Astrocyte (in vitro differentiated cells and primary cell): ENCODE measurements around the gene HLF. TPM values are rescaled to one million over a fixed set of nuclear protein-coding genes. Genes with fewer than 3 reads are reported as not detected.

Experiments
- DNase-seq: peaks from one replicate; pipeline ENCODE4 v3.0.0-alpha.2; 2010; ENCODE audit warnings: low read depth
- FAIRE-seq: peaks from 2 replicates; lab custom pipeline; 2011; peaks lifted over from hg19 to GRCh38; lab: Jason Lieb, UNC
- H2AFZ ChIP-seq: 2 replicates; pipeline ENCODE4 v1.6.0; 2012; ENCODE audit warnings: low read depth, low read length, inconsistent platforms
- H3K27ac ChIP-seq: 2 replicates; pipeline ENCODE4 v1.5.1; 2011; ENCODE audit warnings: low read depth, low read length, inconsistent platforms
- H3K27me3 ChIP-seq: 2 replicates; pipeline ENCODE4 v1.6.0; 2011; ENCODE audit warnings: low read length, inconsistent platforms; ENCODE audit not compliant: insufficient read depth
- H3K36me3 ChIP-seq: 2 replicates; pipeline ENCODE4 v1.5.1; 2011; ENCODE audit warnings: low read length, inconsistent platforms; ENCODE audit not compliant: insufficient read depth
- H3K4me1 ChIP-seq: 2 replicates; pipeline ENCODE4 v1.5.1; 2011; ENCODE audit warnings: low read length, inconsistent platforms; ENCODE audit not compliant: insufficient read depth
- H3K4me2 ChIP-seq: 2 replicates; pipeline ENCODE4 v1.6.0; 2012; ENCODE audit warnings: low read length, inconsistent platforms
- H3K4me3 ChIP-seq: 2 replicates; pipeline ENCODE4 v1.5.1; 2011; ENCODE audit warnings: low read depth, mild to moderate bottlenecking, low read length, inconsistent platforms; ENCODE audit not compliant: insufficient read depth
- H3K79me2 ChIP-seq: 2 replicates; pipeline ENCODE4 v1.6.0; 2012; ENCODE audit warnings: mild to moderate bottlenecking, low read length, inconsistent platforms; ENCODE audit not compliant: insufficient read depth
- H3K9ac ChIP-seq: 2 replicates; pipeline ENCODE4 v1.6.0; 2012; ENCODE audit warnings: mild to moderate bottlenecking, low read length, inconsistent platforms
- H3K9me3 ChIP-seq: 2 replicates; pipeline ENCODE4 v1.5.1; 2012; ENCODE audit warnings: low read depth, mild to moderate bottlenecking, low read length, inconsistent platforms; ENCODE audit not compliant: insufficient read depth
- H4K20me1 ChIP-seq: 2 replicates; pipeline ENCODE4 v1.6.0; 2012; ENCODE audit warnings: low read length, inconsistent platforms; ENCODE audit not compliant: insufficient read depth
- H3K27ac Mint-ChIP-seq: one replicate; pipeline ENCODE4 v1.8.0; 2021; ENCODE audit warnings: mild to moderate bottlenecking, mixed read lengths; ENCODE audit not compliant: unreplicated experiment
- H3K27me3 Mint-ChIP-seq: one replicate; pipeline ENCODE4 v1.8.0; 2021; ENCODE audit warnings: low read depth, mixed read lengths; ENCODE audit not compliant: unreplicated experiment
- H3K36me3 Mint-ChIP-seq: one replicate; pipeline ENCODE4 v1.8.0; 2021; ENCODE audit warnings: low read depth, mixed read lengths; ENCODE audit not compliant: unreplicated experiment
- H3K4me1 Mint-ChIP-seq: one replicate; pipeline ENCODE4 v1.8.0; 2021; ENCODE audit warnings: low read depth, mixed read lengths; ENCODE audit not compliant: unreplicated experiment
- H3K4me3 Mint-ChIP-seq: one replicate; pipeline ENCODE4 v1.8.0; 2021; ENCODE audit warnings: mild to moderate bottlenecking, moderate library complexity, mixed read lengths; ENCODE audit not compliant: unreplicated experiment
- H3K9me3 Mint-ChIP-seq: one replicate; pipeline ENCODE4 v1.8.0; 2021; ENCODE audit warnings: mild to moderate bottlenecking, mixed read lengths; ENCODE audit not compliant: unreplicated experiment
- EZH2 ChIP-seq: IDR thresholded peaks from 2 replicates; pipeline ENCODE4 v1.6.1; 2012; ENCODE audit warnings: mild to moderate bottlenecking, low read length, inconsistent platforms; ENCODE audit not compliant: insufficient read depth
- total RNA-seq: library from RNA; stranded (reverse); gene quantifications from 2 replicates; pipeline ENCODE4 v1.2.1, GENCODE V29; 2021
- TF ChIP-seq, protein P1 (sequence below): IDR thresholded peaks from 2 replicates; pipeline ENCODE4 v1.5.1; 2011; ENCODE audit warnings: low read depth, mild to moderate bottlenecking, inconsistent platforms, low read length, moderate library complexity; ENCODE audit not compliant: insufficient read depth

HLF gene
- total RNA-seq, 1 donor from 2014 or later = not detected

DNA sequence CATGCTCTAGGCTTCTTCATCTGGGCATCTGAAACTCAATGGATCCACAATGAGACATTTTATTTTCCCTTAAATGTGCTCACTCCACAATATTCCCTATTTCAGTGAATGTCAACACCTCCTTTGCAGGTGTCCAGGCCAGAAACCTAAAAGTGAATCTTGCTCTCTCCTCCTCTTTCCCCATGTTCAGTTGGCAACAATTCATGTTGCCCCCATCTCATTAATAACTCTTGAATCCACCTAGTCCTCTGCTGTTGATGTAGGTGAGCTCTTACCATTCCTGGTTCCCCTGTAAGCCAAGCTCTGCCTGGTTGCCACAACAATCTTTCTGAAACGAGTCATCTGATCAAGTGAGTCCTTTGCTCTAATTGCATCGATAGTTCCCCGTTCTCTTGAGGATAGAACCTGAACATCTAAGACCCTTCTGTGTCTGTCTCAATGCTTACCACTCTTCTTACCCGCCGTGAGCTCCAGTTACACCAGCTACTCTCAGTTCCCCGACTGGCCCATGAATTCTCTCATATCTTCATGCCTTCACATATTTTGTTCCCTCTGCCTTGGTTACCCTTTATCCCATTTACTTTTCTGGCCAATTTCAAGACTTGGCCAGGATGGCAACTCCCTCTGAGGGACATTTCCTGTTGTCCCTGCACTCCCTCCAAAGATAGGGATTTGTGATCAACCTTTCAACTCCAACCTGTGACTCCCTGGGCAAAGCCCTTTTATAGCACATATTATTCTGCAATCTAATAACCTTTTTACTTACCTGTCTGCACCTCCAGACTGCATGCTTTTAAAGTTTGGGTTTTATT is 35.9 kb downstream of the HLF start:
- Histone ChIP-seq H3K27me3 (no peaks in the 10 kb centered on the region), H3K36me3 (no peaks in the 10 kb centered on the region), H3K4me1 (no peaks in the 10 kb centered on the region), H3K9me3 (no peaks in the 10 kb centered on the region), H4K20me1 (no peaks in the 10 kb centered on the region), H3K4me3 (no peak overlapping the region), H3K27ac (no peak overlapping the region), H3K79me2 (no peaks in the 10 kb centered on the region), H3K9ac (no peak overlapping the region), H3K4me2 (no peak overlapping the region), H2AFZ (no peak overlapping the region)
- Mint-ChIP-seq H3K9me3 (peaks cover 1% of the 10 kb centered on the region), H3K36me3 (no peaks in the 10 kb centered on the region), H3K27me3 (peaks cover 3% of the 10 kb centered on the region), H3K4me3 (no peak overlapping the region), H3K27ac (no peak overlapping the region), H3K4me1 (no peaks in the 10 kb centered on the region)
- no peak for FAIRE-seq
- no peak for TF ChIP-seq EZH2
- TF ChIP-seq, protein P1, sequence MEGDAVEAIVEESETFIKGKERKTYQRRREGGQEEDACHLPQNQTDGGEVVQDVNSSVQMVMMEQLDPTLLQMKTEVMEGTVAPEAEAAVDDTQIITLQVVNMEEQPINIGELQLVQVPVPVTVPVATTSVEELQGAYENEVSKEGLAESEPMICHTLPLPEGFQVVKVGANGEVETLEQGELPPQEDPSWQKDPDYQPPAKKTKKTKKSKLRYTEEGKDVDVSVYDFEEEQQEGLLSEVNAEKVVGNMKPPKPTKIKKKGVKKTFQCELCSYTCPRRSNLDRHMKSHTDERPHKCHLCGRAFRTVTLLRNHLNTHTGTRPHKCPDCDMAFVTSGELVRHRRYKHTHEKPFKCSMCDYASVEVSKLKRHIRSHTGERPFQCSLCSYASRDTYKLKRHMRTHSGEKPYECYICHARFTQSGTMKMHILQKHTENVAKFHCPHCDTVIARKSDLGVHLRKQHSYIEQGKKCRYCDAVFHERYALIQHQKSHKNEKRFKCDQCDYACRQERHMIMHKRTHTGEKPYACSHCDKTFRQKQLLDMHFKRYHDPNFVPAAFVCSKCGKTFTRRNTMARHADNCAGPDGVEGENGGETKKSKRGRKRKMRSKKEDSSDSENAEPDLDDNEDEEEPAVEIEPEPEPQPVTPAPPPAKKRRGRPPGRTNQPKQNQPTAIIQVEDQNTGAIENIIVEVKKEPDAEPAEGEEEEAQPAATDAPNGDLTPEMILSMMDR = no peak
- no peak for DNase-seq

DNA sequence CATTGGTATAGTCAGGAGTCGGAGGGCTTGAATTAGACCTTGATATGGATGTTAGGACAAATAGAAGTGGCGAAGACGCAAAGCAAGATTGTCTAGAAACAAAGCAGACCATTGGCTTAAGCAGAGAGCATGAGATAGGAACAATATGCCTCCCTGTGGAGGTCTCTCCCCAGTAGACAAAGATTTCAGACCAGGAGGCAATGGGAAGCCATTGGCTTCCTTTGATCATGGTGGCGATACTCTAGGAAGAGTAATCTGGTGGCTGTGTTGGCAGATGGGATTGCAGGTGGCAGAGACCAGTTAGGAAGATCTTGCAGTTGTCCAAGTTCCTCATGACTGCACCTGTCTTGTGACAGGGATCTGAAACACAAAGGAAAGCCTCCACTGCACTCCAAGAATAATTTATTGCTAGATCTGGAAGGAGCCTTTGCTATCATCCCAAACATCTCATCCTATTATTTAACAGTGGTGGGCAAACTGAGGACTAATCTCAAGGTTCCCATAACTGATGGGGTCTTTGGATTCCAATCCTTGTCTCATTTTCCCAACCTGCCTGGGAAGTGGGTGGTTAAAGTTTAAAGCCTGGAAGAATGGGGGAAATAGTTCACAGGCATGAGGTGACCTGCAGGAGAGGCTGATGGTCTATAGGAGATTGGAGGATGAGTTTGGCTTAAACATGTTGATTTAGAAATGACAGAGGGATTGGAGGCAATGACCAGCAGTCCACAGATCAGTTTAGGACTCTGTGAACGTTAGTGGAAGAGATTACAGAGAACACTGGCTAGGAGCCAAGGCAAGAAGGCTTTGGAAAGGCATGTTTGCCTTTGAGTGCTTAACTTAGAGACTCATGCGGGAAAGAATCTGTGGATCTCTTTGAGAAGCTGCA is 37.0 kb downstream of the HLF start:
- Mint-ChIP-seq H3K27me3 (peaks cover 3% of the 10 kb centered on the region), H3K27ac (no peak overlapping the region), H3K4me1 (no peaks in the 10 kb centered on the region), H3K9me3 (peaks cover 1% of the 10 kb centered on the region), H3K4me3 (no peak overlapping the region), H3K36me3 (no peaks in the 10 kb centered on the region)
- Histone ChIP-seq H3K4me2 (no peak overlapping the region), H3K4me3 (no peak overlapping the region), H3K9ac (no peak overlapping the region), H3K27ac (no peak overlapping the region), H3K4me1 (no peaks in the 10 kb centered on the region), H3K27me3 (no peaks in the 10 kb centered on the region), H2AFZ (no peak overlapping the region), H3K36me3 (no peaks in the 10 kb centered on the region), H4K20me1 (no peaks in the 10 kb centered on the region), H3K9me3 (no peaks in the 10 kb centered on the region), H3K79me2 (no peaks in the 10 kb centered on the region)
- TF ChIP-seq, protein P1 = no peak
- no peak for TF ChIP-seq EZH2
- DNase-seq (no peak), FAIRE-seq (no peak)
